Mesenteric fat pad (tissue), 1 donor: Measurements from ENCODE around the gene KLF2. TPM values are rescaled to one million over a fixed set of nuclear protein-coding genes. Genes with fewer than 3 reads are reported as not detected.
"Not testable (repeated sequence)": the region's sequence is repeated elsewhere in the genome, so short reads cannot be mapped to it uniquely, and the experiment has no call there.

Source experiments
- DNase-seq: peaks from one replicate; pipeline ENCODE4 v3.0.0-alpha.2; 2020; ENCODE audit warnings: low spot score
- total RNA-seq: library from RNA; stranded (reverse); fragmentation: NEBNext Ultra II Directional; extraction: Animal tissue kit (Norgen Biotek cat#: 25700); gene quantifications from one replicate; pipeline ENCODE4 v1.2.1, GENCODE V29; 2021
- donor health status: DM: yes; HTN: yes; CAD: no.

The KLF2 gene
- total RNA-seq, 1 donor from 2014 or later: 228 TPM

GRCh38 chr19:16336571-16336970 is 11.9 kb downstream of the KLF2 start:
- no peak for DNase-seq

- DNase-seq: no peak
Observed at GRCh38 chr19:16337809-16338469, 13.3 kb downstream of the KLF2 start.

- no peak for DNase-seq
Observed at GRCh38 chr19:16338470-16339360, 14.1 kb downstream of the KLF2 start.

- DNase-seq: no peak
Observed at GRCh38 chr19:16339361-16339725, 14.7 kb downstream of the KLF2 start.

GRCh38 chr19:16340092-16340491 is 15.5 kb downstream of the KLF2 start:
- no peak for DNase-seq

GRCh38 chr19:16340654-16341053 is 16.0 kb downstream of the KLF2 start:
- no peak for DNase-seq

- DNase-seq: no peak
Observed at GRCh38 chr19:16342002-16342715, 17.5 kb downstream of the KLF2 start.

- DNase-seq: no peak
Observed at GRCh38 chr19:16343156-16343555, 18.5 kb downstream of the KLF2 start.

- DNase-seq: no peak
Observed at GRCh38 chr19:16345457-16345856, 20.8 kb downstream of the KLF2 start.

GRCh38 chr19:16347099-16347498 is 22.5 kb downstream of the KLF2 start:
- not testable (repeated sequence) for DNase-seq

- DNase-seq: no peak
Observed at GRCh38 chr19:16347706-16348105, 23.1 kb downstream of the KLF2 start.

GRCh38 chr19:16349551-16350152 is 25.0 kb downstream of the KLF2 start:
- DNase-seq: no peak

- DNase-seq: no peak
Observed at GRCh38 chr19:16351133-16351809, 26.6 kb downstream of the KLF2 start.

- no peak for DNase-seq
Observed at GRCh38 chr19:16355293-16356043, 30.8 kb downstream of the KLF2 start.

- no peak for DNase-seq
Observed at GRCh38 chr19:16358456-16358855, 33.8 kb downstream of the KLF2 start.

GRCh38 chr19:16359074-16359473 is 34.4 kb downstream of the KLF2 start:
- no peak for DNase-seq

- DNase-seq: no peak
Observed at GRCh38 chr19:16359964-16360363, 35.3 kb downstream of the KLF2 start.

- no peak for DNase-seq
Observed at GRCh38 chr19:16360738-16361137, 36.1 kb downstream of the KLF2 start.

GRCh38 chr19:16361254-16361653 is 36.6 kb downstream of the KLF2 start:
- no peak for DNase-seq

GRCh38 chr19:16361926-16362325 is 37.3 kb downstream of the KLF2 start:
- no peak for DNase-seq
